Stomach smooth muscle (tissue), 2 donors: Measurements from ENCODE around the gene IGFBP6.

Experiments
- H3K27ac ChIP-seq: one replicate; pipeline ENCODE4 v1.7.0; 2013; ENCODE audit warnings: mild to moderate bottlenecking, low read length, inconsistent platforms
- H3K27me3 ChIP-seq, 2 donors: one replicate each; pipeline ENCODE4 v1.7.0; 2013; ENCODE audit warnings: low read length in 2 of 2; ENCODE audit not compliant: insufficient read depth in 2 of 2, control insufficient read depth in 1 of 2
- H3K36me3 ChIP-seq, 2 donors: one replicate each; pipeline ENCODE4 v1.7.0; 2013; ENCODE audit warnings: low read length in 2 of 2; ENCODE audit not compliant: control insufficient read depth in 2 of 2, insufficient read depth in 2 of 2
- H3K4me1 ChIP-seq: one replicate; pipeline ENCODE4 v1.7.0; 2013; ENCODE audit warnings: low read length; ENCODE audit not compliant: control insufficient read depth, insufficient read depth
- H3K4me3 ChIP-seq, 2 donors: one replicate each; pipeline ENCODE4 v1.7.0; 2013; ENCODE audit warnings: low read length in 2 of 2
- H3K9ac ChIP-seq, 2 donors: one replicate each; pipeline ENCODE4 v1.7.0; 2013; ENCODE audit warnings: low read length in 2 of 2, mild to moderate bottlenecking in 1 of 2
- H3K9me3 ChIP-seq, 2 donors: one replicate each; pipeline ENCODE4 v1.7.0; 2013; ENCODE audit warnings: low read length in 2 of 2; ENCODE audit not compliant: control insufficient read depth in 2 of 2
- donor health status: healthy.
- donor health status: Pancreatic carcinoma.

The IGFBP6 gene

GRCh38 chr12:53131844-53132243 is 34.4 kb downstream of the IGFBP6 start:
- peaks cover 0 to 4% of the 10 kb centered on the region in 2 donors for H3K9me3 ChIP-seq
- H3K4me3 ChIP-seq: no peak overlapping the region
- no peak overlapping the region for H3K9ac ChIP-seq
- no peaks in the 10 kb centered on the region for H3K36me3 ChIP-seq
- H3K27ac ChIP-seq: no peak overlapping the region
- no peaks in the 10 kb centered on the region for H3K27me3 ChIP-seq
- H3K4me1 ChIP-seq: no peaks in the 10 kb centered on the region

GRCh38 chr12:53133722-53134121 is 36.3 kb downstream of the IGFBP6 start:
- H3K4me1 ChIP-seq: no peaks in the 10 kb centered on the region
- no peaks in the 10 kb centered on the region for H3K27me3 ChIP-seq
- peaks cover 0 to 6% of the 10 kb centered on the region in 2 donors for H3K9me3 ChIP-seq
- H3K9ac ChIP-seq: no peak overlapping the region
- H3K27ac ChIP-seq: no peak overlapping the region
- no peak overlapping the region for H3K4me3 ChIP-seq
- H3K36me3 ChIP-seq: no peaks in the 10 kb centered on the region

- H3K9ac ChIP-seq: no peak overlapping the region
- H3K4me3 ChIP-seq: no peak overlapping the region
- H3K27ac ChIP-seq: no peak overlapping the region
- H3K27me3 ChIP-seq: no peaks in the 10 kb centered on the region
- H3K9me3 ChIP-seq: no peaks in the 10 kb centered on the region
- H3K36me3 ChIP-seq: no peaks in the 10 kb centered on the region
- no peaks in the 10 kb centered on the region for H3K4me1 ChIP-seq
Observed at GRCh38 chr12:53143355-53143754, 45.9 kb downstream of the IGFBP6 start.

GRCh38 chr12:53145383-53146260 is 48.2 kb downstream of the IGFBP6 start:
- Histone ChIP-seq H3K9ac (no peak overlapping the region), H3K4me1 (no peaks in the 10 kb centered on the region), H3K27ac (no peak overlapping the region)

GRCh38 chr12:53147181-53147580 is 49.7 kb downstream of the IGFBP6 start:
- no peaks in the 10 kb centered on the region for H3K27me3 ChIP-seq
- no peaks in the 10 kb centered on the region for H3K36me3 ChIP-seq
- H3K4me3 ChIP-seq: no peak overlapping the region
- no peaks in the 10 kb centered on the region for H3K9me3 ChIP-seq
- no peak overlapping the region for H3K27ac ChIP-seq
- no peak overlapping the region for H3K9ac ChIP-seq
- H3K4me1 ChIP-seq: no peaks in the 10 kb centered on the region

More at GRCh38 chr12:53145383-53146260, 48.2 kb downstream of the IGFBP6 start:
- no peaks in the 10 kb centered on the region for H3K27me3 ChIP-seq
- no peak overlapping the region for H3K4me3 ChIP-seq
- no peaks in the 10 kb centered on the region for H3K36me3 ChIP-seq
- H3K9me3 ChIP-seq: no peaks in the 10 kb centered on the region

- no peak overlapping the region for H3K9ac ChIP-seq
- no peaks in the 10 kb centered on the region for H3K4me1 ChIP-seq
- no peak overlapping the region for H3K27ac ChIP-seq
- no peaks in the 10 kb centered on the region for H3K9me3 ChIP-seq
- H3K36me3 ChIP-seq: no peaks in the 10 kb centered on the region
- no peaks in the 10 kb centered on the region for H3K27me3 ChIP-seq
- H3K4me3 ChIP-seq: no peak overlapping the region
Observed at GRCh38 chr12:53147653-53148052, 50.2 kb downstream of the IGFBP6 start.

- Histone ChIP-seq H3K4me3 (no peak overlapping the region), H3K9me3 (no peaks in the 10 kb centered on the region), H3K27me3 (no peaks in the 10 kb centered on the region), H3K27ac (no peak overlapping the region), H3K4me1 (no peaks in the 10 kb centered on the region), H3K9ac (no peak overlapping the region), H3K36me3 (no peaks in the 10 kb centered on the region)
Observed at GRCh38 chr12:53151039-53151438, 53.6 kb downstream of the IGFBP6 start.
